GM12872 (cell line): ENCODE measurements around the gene MYO7A.

Experiments used
- CTCF ChIP-seq: IDR thresholded peaks from 3 replicates; pipeline ENCODE4 v1.5.1; 2011; ENCODE audit warnings: low read depth, mild to moderate bottlenecking, low read length, moderate library complexity; ENCODE audit not compliant: insufficient read depth

The MYO7A gene

GRCh38 chr11:77093987-77094840 is 33.8 kb upstream of the MYO7A start:
- TF ChIP-seq CTCF, result no peak

- TF ChIP-seq CTCF, result no peak
Measured at GRCh38 chr11:77094841-77095365, 33.1 kb upstream of the MYO7A start.

GRCh38 chr11:77095551-77096490 is 32.2 kb upstream of the MYO7A start:
- TF ChIP-seq CTCF, result no peak

- TF ChIP-seq CTCF, result no peak
Measured at GRCh38 chr11:77096591-77097019, 31.4 kb upstream of the MYO7A start.

GRCh38 chr11:77100166-77101042 is 27.6 kb upstream of the MYO7A start:
- TF ChIP-seq CTCF, result no peak

GRCh38 chr11:77101043-77101537 is 27.0 kb upstream of the MYO7A start:
- TF ChIP-seq CTCF, result peak; percentile 71
